Measurements from ENCODE around the gene SAMD9.

DNA sequence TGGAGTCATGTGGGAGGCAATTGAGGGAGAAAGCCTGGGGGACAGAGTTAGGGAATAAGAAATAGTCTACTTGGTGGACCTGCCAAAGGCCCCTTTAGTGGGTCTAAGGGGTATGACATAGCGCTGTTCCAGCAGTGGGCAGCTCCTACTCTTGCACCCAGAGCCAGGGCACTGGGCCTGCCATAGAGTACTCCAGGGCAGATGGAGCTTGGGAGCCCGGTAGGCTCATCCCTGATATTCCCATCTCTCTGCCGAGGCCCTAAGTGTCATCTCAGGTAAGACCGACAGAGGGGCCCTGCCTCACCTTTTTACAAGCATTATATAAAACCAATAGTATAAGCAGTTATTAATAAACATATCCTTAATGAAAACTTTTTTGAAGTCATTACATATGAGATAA is 20.8 kb upstream of the SAMD9 start:
- TF ChIP-seq, protein P1, sequence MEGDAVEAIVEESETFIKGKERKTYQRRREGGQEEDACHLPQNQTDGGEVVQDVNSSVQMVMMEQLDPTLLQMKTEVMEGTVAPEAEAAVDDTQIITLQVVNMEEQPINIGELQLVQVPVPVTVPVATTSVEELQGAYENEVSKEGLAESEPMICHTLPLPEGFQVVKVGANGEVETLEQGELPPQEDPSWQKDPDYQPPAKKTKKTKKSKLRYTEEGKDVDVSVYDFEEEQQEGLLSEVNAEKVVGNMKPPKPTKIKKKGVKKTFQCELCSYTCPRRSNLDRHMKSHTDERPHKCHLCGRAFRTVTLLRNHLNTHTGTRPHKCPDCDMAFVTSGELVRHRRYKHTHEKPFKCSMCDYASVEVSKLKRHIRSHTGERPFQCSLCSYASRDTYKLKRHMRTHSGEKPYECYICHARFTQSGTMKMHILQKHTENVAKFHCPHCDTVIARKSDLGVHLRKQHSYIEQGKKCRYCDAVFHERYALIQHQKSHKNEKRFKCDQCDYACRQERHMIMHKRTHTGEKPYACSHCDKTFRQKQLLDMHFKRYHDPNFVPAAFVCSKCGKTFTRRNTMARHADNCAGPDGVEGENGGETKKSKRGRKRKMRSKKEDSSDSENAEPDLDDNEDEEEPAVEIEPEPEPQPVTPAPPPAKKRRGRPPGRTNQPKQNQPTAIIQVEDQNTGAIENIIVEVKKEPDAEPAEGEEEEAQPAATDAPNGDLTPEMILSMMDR (IDR thresholded peaks at IDR 0.05), result no peak
- TF ChIP-seq POLR2A (IDR thresholded peaks at IDR 0.05), result no peak
- TF ChIP-seq EP300 (IDR thresholded peaks at IDR 0.05; ENCODE audit: low read depth), result no peak

Data from transverse colon (tissue), 3 donors.